H9 (cell line): ENCODE data around the gene JAKMIP1. TPM values are rescaled to one million over a fixed set of nuclear protein-coding genes. Genes with fewer than 3 reads are reported as not detected.

Experiments
- DNase-seq: peaks from one replicate; pipeline ENCODE4 v3.0.0-alpha.2; 2017
- H2AFZ ChIP-seq: one replicate; pipeline ENCODE4 v1.6.1; 2013; ENCODE audit warnings: mild to moderate bottlenecking, low read length, control low read depth, moderate library complexity
- H2AK5ac ChIP-seq: 2 replicates; pipeline ENCODE4 v1.6.1; 2013; ENCODE audit warnings: low read length, control low read depth, mixed read lengths; ENCODE audit not compliant: insufficient read length
- H2BK120ac ChIP-seq: one replicate; pipeline ENCODE4 v1.6.1; 2013; ENCODE audit warnings: low read depth, mild to moderate bottlenecking, low read length, control low read depth, inconsistent platforms; ENCODE audit not compliant: poor library complexity, severe bottlenecking
- H2BK12ac ChIP-seq: 2 replicates; pipeline ENCODE4 v1.6.1; 2013; ENCODE audit warnings: low read length, control low read depth, mixed read lengths, low read depth; ENCODE audit not compliant: insufficient read length
- H2BK15ac ChIP-seq: 2 replicates; pipeline ENCODE4 v1.6.1; 2013; ENCODE audit warnings: low read depth, low read length, control low read depth
- H2BK20ac ChIP-seq: one replicate; pipeline ENCODE4 v1.6.1; 2013; ENCODE audit warnings: low read depth, mild to moderate bottlenecking, low read length, control low read depth, inconsistent platforms; ENCODE audit not compliant: poor library complexity, severe bottlenecking
- H2BK5ac ChIP-seq: 2 replicates; pipeline ENCODE4 v1.6.1; 2013; ENCODE audit warnings: low read length, control low read depth, mixed read lengths; ENCODE audit not compliant: insufficient read length
- H3K14ac ChIP-seq: 2 replicates; pipeline ENCODE4 v1.6.1; 2013; ENCODE audit warnings: low read length, control low read depth; ENCODE audit not compliant: insufficient read depth
- H3K18ac ChIP-seq: 2 replicates; pipeline ENCODE4 v1.6.1; 2013; ENCODE audit warnings: low read depth, mild to moderate bottlenecking, mixed read lengths, low read length, control low read depth; ENCODE audit not compliant: insufficient read length
- H3K23ac ChIP-seq: 2 replicates; pipeline ENCODE4 v1.6.1; 2013; ENCODE audit warnings: low read length, control low read depth, mixed read lengths, low read depth; ENCODE audit not compliant: insufficient read length
- H3K23me2 ChIP-seq: 2 replicates; pipeline ENCODE4 v1.6.1; 2013; ENCODE audit warnings: low read depth, mild to moderate bottlenecking, mixed read lengths, low read length, control low read depth; ENCODE audit not compliant: insufficient read length, poor library complexity, severe bottlenecking
- H3K27ac ChIP-seq: 2 replicates; pipeline ENCODE4 v1.5.1; 2013; ENCODE audit warnings: low read length, control low read depth, mixed read lengths, low read depth; ENCODE audit not compliant: insufficient read length
- H3K27me3 ChIP-seq: 2 replicates; pipeline ENCODE4 v1.6.1; 2013; ENCODE audit warnings: low read length, control low read depth, inconsistent platforms; ENCODE audit not compliant: insufficient read depth
- H3K4ac ChIP-seq: 2 replicates; pipeline ENCODE4 v1.6.1; 2013; ENCODE audit warnings: low read depth, mild to moderate bottlenecking, control low read depth, inconsistent platforms, low read length, moderate library complexity
- H3K4me1 ChIP-seq: 2 replicates; pipeline ENCODE4 v1.6.1; 2013; ENCODE audit warnings: low read length, control low read depth, inconsistent platforms; ENCODE audit not compliant: insufficient read depth
- H3K4me2 ChIP-seq: 2 replicates; pipeline ENCODE4 v1.6.1; 2013; ENCODE audit warnings: low read length, control low read depth, mixed read lengths; ENCODE audit not compliant: insufficient read length, insufficient read depth
- H3K56ac ChIP-seq: 2 replicates; pipeline ENCODE4 v1.6.1; 2013; ENCODE audit warnings: low read depth, mild to moderate bottlenecking, mixed read lengths, low read length, control low read depth; ENCODE audit not compliant: insufficient read length
- H3K79me1 ChIP-seq: 2 replicates; pipeline ENCODE4 v1.6.1; 2013; ENCODE audit warnings: low read depth, mild to moderate bottlenecking, moderate library complexity, low read length, control low read depth, inconsistent platforms; ENCODE audit not compliant: insufficient read depth, poor library complexity, severe bottlenecking
- H3K79me2 ChIP-seq: 2 replicates; pipeline ENCODE4 v1.6.1; 2013; ENCODE audit warnings: low read length, control low read depth, inconsistent platforms; ENCODE audit not compliant: insufficient read depth
- H3K9ac ChIP-seq: 2 replicates; pipeline ENCODE4 v1.6.1; 2013; ENCODE audit warnings: low read length, control low read depth, mixed read lengths; ENCODE audit not compliant: insufficient read length; ENCODE audit errors: extremely low read depth
- H3K9me3 ChIP-seq: one replicate; pipeline ENCODE4 v1.6.1; 2013; ENCODE audit warnings: low read depth, low read length, inconsistent platforms; ENCODE audit not compliant: control insufficient read depth
- H3T11ph ChIP-seq: one replicate; pipeline ENCODE4 v1.6.1; 2013; ENCODE audit warnings: mild to moderate bottlenecking, low read length, control low read depth, inconsistent platforms
- H4K20me1 ChIP-seq: one replicate; pipeline ENCODE4 v1.6.1; 2013; ENCODE audit not compliant: control insufficient read depth, insufficient read length, insufficient read depth
- H4K5ac ChIP-seq: 2 replicates; pipeline ENCODE4 v1.6.1; 2013; ENCODE audit warnings: low read depth, mild to moderate bottlenecking, mixed read lengths, low read length, control low read depth; ENCODE audit not compliant: insufficient read length
- H4K8ac ChIP-seq: replicated peaks from 2 replicates; pipeline ENCODE4 v1.6.1; 2013; ENCODE audit warnings: low read length, control low read depth, mixed read lengths, low read depth; ENCODE audit not compliant: insufficient read length
- H4K91ac ChIP-seq: 2 replicates; pipeline ENCODE4 v1.6.1; 2013; ENCODE audit warnings: low read depth, mild to moderate bottlenecking, moderate library complexity, mixed read lengths, low read length, control low read depth; ENCODE audit not compliant: insufficient read length
- H3K27ac Mint-ChIP-seq, 3 experiments: 2 replicates in 2 of 3; 3 replicates in 1 of 3; pipeline ENCODE4 v1.8.0; 2020 to 2021; ENCODE audit warnings: mixed read lengths in 3 of 3, mild to moderate bottlenecking in 1 of 3, moderate library complexity in 1 of 3
- H3K27me3 Mint-ChIP-seq: 2 replicates; pipeline ENCODE4 v1.8.0; 2021; ENCODE audit warnings: low read depth, mild to moderate bottlenecking, moderate library complexity, mixed read lengths
- H3K36me3 Mint-ChIP-seq, 3 experiments: 2 replicates in 2 of 3; 3 replicates in 1 of 3; pipeline ENCODE4 v1.8.0; 2020 to 2021; ENCODE audit warnings: low read depth in 3 of 3, mixed read lengths in 3 of 3; ENCODE audit not compliant: insufficient read depth in 1 of 3
- H3K4me1 Mint-ChIP-seq, 2 experiments: 2 replicates each; pipeline ENCODE4 v1.8.0; 2020; ENCODE audit warnings: mixed read lengths in 2 of 2
- H3K4me3 Mint-ChIP-seq, 2 experiments: 2 replicates in 1 of 2; 3 replicates in 1 of 2; pipeline ENCODE4 v1.8.0; 2020 to 2021; ENCODE audit warnings: mild to moderate bottlenecking in 2 of 2, mixed read lengths in 2 of 2, moderate library complexity in 1 of 2
- H3K9me3 Mint-ChIP-seq, 2 experiments: 2 replicates in 1 of 2; 3 replicates in 1 of 2; pipeline ENCODE4 v1.8.0; 2020; ENCODE audit warnings: mild to moderate bottlenecking in 2 of 2, mixed read lengths in 2 of 2, moderate library complexity in 1 of 2
- CTCF ChIP-seq: fragments of 200-600 bp; sonication (generic); conservative IDR thresholded peaks from 3 replicates; pipeline ENCODE4 v1.8.0; 2021; ENCODE audit warnings: antibody characterized with exemption, mild to moderate bottlenecking
- WGBS: extraction: QIAGEN DNeasy Blood & Tissue Kit; methylation state at CpG from one replicate; pipeline ENCODE4 v1.1.7; 2013; ENCODE audit warnings: missing lambda C conversion rate, low lambda C conversion rate, mixed read lengths; ENCODE audit not compliant: insufficient read length; ENCODE audit errors: extremely low coverage; 5-methylcytosine and 5-hydroxymethylcytosine counted together
- total RNA-seq: library from RNA; stranded (reverse); gene quantifications from 2 replicates; pipeline ENCODE4 v1.2.1, GENCODE V29; 2021

Gene JAKMIP1
- total RNA-seq, 1 experiment from 2014 or later, result 1.5 TPM

- no peak overlapping the region for H4K8ac ChIP-seq
- WGBS, result no CpG with 5 or more reads among the region's 16 CpGs
Measured at GRCh38 chr4:6241062-6241845, 40.9 kb upstream of the JAKMIP1 start.

More at GRCh38 chr4:6241062-6241845, 40.9 kb upstream of the JAKMIP1 start:
- Histone ChIP-seq H3K79me1 (no peaks in the 10 kb centered on the region), H2BK120ac (no peak overlapping the region), H3K23me2 (peaks cover 3% of the 10 kb centered on the region), H2AK5ac (no peak overlapping the region), H3K27me3 (no peaks in the 10 kb centered on the region; the same call in 1 of the 2 replicates), H2BK12ac (no peak overlapping the region), H3T11ph (no peak overlapping the region), H3K4me1 (no peaks in the 10 kb centered on the region), H3K9ac (no peak overlapping the region), H3K56ac (no peak overlapping the region), H3K23ac (no peak overlapping the region), H2AFZ (no peak overlapping the region), H4K5ac (no peak overlapping the region), H3K9me3 (no peaks in the 10 kb centered on the region), H3K27ac (no peak overlapping the region), H3K79me2 (no peaks in the 10 kb centered on the region), H3K4ac (no peak overlapping the region), H2BK15ac (no peak overlapping the region), H3K14ac (no peak overlapping the region), H4K20me1 (no peaks in the 10 kb centered on the region), H2BK20ac (no peak overlapping the region), H4K91ac (no peak overlapping the region), H3K18ac (no peak overlapping the region), H3K4me2 (no peak overlapping the region), H2BK5ac (no peak overlapping the region)
- Mint-ChIP-seq H3K27me3 (peaks cover 16% of the 10 kb centered on the region), H3K4me3 (no peak overlapping the region), H3K27ac (no peak overlapping the region), H3K4me1 (no peaks in the 10 kb centered on the region; a peak in 1 of 4 replicates), H3K36me3 (peaks cover 0 to 3% (median 2%) of the 10 kb centered on the region in 3 experiments; a peak in 1 of 7 replicates), H3K9me3 (peaks cover 12 to 13% of the 10 kb centered on the region in 2 experiments; a peak in 4 of 5 replicates)
- no peak for DNase-seq
- TF ChIP-seq CTCF, result no peak
